ENCODE data around the gene BMPR1A.

DNA sequence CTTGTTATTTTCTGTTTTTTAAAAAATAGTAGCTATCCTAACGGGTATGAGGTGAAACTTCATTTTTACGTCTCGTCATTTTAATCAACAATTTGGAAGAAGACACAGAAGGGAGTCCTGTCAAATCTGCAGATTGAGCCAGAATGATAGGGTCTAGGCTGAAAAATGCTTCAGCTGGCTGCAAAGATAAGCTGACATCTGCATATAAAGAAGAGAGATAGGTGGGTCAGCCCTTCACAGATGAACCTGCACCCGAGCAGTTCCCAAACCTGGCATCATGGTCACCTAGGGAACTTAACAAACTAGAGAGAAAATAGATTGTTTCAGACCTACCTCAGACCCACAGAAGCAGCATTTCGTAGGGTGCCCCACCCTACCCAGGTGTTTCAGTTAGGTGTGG lies 35.2 kb upstream of the BMPR1A start:
- TF ChIP-seq, protein P1, sequence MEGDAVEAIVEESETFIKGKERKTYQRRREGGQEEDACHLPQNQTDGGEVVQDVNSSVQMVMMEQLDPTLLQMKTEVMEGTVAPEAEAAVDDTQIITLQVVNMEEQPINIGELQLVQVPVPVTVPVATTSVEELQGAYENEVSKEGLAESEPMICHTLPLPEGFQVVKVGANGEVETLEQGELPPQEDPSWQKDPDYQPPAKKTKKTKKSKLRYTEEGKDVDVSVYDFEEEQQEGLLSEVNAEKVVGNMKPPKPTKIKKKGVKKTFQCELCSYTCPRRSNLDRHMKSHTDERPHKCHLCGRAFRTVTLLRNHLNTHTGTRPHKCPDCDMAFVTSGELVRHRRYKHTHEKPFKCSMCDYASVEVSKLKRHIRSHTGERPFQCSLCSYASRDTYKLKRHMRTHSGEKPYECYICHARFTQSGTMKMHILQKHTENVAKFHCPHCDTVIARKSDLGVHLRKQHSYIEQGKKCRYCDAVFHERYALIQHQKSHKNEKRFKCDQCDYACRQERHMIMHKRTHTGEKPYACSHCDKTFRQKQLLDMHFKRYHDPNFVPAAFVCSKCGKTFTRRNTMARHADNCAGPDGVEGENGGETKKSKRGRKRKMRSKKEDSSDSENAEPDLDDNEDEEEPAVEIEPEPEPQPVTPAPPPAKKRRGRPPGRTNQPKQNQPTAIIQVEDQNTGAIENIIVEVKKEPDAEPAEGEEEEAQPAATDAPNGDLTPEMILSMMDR (IDR thresholded peaks at IDR 0.05; ENCODE audit: low read depth, low read length, missing input control) = no peak
- no peak for TF ChIP-seq TAF1 (conservative IDR thresholded peaks at IDR 0.05)
